ENCODE results near the gene CCBE1.

DNA sequence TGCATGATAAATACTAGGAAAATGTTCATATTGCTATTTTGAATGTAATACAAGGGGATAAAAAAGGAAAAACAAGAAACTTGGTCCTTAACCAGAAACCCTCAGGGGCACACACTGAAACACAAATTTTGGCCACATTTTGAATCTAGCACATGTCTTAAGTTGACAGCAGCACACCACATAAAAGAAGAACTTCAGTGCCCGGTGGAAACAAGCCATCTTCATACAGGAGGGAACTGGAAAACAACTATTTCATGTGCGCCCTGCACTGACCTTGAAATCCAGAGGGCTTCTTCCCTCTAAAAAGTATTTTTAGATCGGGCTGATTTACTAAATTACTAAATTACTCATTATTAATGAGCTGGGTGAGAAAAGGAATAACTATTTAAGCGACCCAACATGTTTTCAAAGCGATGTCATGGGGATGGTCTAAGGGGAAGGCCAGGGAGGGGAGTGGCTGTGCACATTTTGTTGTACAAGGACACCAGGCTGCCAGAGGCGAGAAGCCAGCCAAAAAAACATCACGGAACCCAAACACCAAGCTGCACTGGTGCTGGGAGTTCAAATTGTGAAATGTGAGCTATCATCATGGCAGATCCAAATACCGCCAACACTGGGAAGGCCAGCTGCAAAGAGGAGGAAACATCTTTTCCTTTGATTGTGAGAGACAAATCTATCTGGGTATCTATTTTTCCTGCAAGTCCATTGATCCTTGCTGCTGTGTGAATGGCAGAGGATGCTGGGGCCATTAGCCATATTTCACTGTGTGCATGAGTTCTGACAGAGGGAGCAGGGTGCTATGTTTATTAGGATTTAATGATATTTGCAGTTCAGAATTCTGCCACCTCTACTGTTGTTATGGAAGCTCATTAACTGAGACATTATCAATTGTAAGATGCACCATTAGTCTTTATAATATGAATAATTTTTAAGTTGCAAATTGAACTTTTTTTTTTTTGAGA, 187.5 kb downstream of the CCBE1 start:
- TF ChIP-seq CTCF (IDR thresholded peaks at IDR 0.05) (no peak), POLR2AphosphoS5 (IDR thresholded peaks at IDR 0.05) (peak; percentile 37), POLR2A (IDR thresholded peaks at IDR 0.05) (no peak)
